Esophagus muscularis mucosa (tissue), 4 donors: ENCODE measurements around the gene PREX1.

Experiments used
- CTCF ChIP-seq, 3 experiments: fragments of 200-600 bp in 2 of 3; fragments of 450-650 bp in 1 of 3; sonication (generic) in 2 of 3; IDR thresholded peaks; one replicate each; pipeline ENCODE4 v1.5.1; 2017 to 2019; ENCODE audit warnings: antibody characterized with exemption in 3 of 3, mild to moderate bottlenecking in 2 of 3, moderate library complexity in 1 of 3
- EP300 ChIP-seq: sonication (generic); formaldehyde crosslinking; IDR thresholded peaks from one replicate; pipeline ENCODE4 v1.6.1; 2017; ENCODE audit warnings: antibody characterized with exemption
- POLR2A ChIP-seq: fragments of 450-650 bp; IDR thresholded peaks from one replicate; pipeline ENCODE4 v1.6.1; 2017; ENCODE audit warnings: antibody characterized with exemption, moderate library complexity, mild to moderate bottlenecking, low read depth
- POLR2AphosphoS5 ChIP-seq, 2 donors: sonication (generic); formaldehyde crosslinking; IDR thresholded peaks; one replicate each; pipeline ENCODE4 v1.6.1; 2017; ENCODE audit warnings: antibody characterized with exemption in 2 of 2

GRCh38 chr20:48782053-48782452 lies 45.7 kb downstream of the PREX1 start:
- TF ChIP-seq CTCF (IDR thresholded peaks at IDR 0.05) (no peak), POLR2A (no peak), POLR2AphosphoS5 (IDR thresholded peaks at IDR 0.05) (no peak), EP300 (no peak)
